GM18951 (cell line): ENCODE data around the gene HSD17B10.
A peak's percentile ranks its signal among the peaks of the same experiment; 100 is the strongest.
"Not testable (repeated sequence)": the region's sequence is repeated elsewhere in the genome, so short reads cannot be mapped to it uniquely, and the experiment has no call there.

ENCODE experiments used
- POLR2A ChIP-seq: IDR thresholded peaks from 4 replicates; pipeline ENCODE4 v1.6.1; 2011; ENCODE audit warnings: mild to moderate bottlenecking; ENCODE audit not compliant: insufficient read length, insufficient read depth; ENCODE audit errors: extremely low read depth
- in situ Hi-C: fragments of 300-500 bp; cut with MboI; formaldehyde crosslinking; loops from one replicate; pipeline ENCODE4 v1.12.0; 2022; ENCODE audit warnings: low sequenced_read_pairs, mixed read lengths, inconsistent platforms; ENCODE audit not compliant: unreplicated experiment

The HSD17B10 gene

GRCh38 chrX:53422086-53422860 lies 11.9 kb downstream of the HSD17B10 start, which contains the start of gene SMC1A:
SMC1A (minus strand) TSS chrX:53422654; CDS start chrX:53422600, 54 bp downstream.
- in situ Hi-C loops: no loop called here

GRCh38 chrX:53421772-53422085 lies 12.4 kb downstream of the HSD17B10 start:
- in situ Hi-C loops: no loop called here
- no peak for TF ChIP-seq POLR2A

More at GRCh38 chrX:53422086-53422860, 11.9 kb downstream of the HSD17B10 start, which contains the start of gene SMC1A:
- peak; percentile 79 for TF ChIP-seq POLR2A

- in situ Hi-C loops: no loop called here
Observed at GRCh38 chrX:53421125-53421524, 13.0 kb downstream of the HSD17B10 start.

GRCh38 chrX:53420351-53420750 lies 13.8 kb downstream of the HSD17B10 start:
- in situ Hi-C loops: not testable (repeated sequence)

More at GRCh38 chrX:53421125-53421524, 13.0 kb downstream of the HSD17B10 start:
- no peak for TF ChIP-seq POLR2A

- TF ChIP-seq POLR2A: no peak
- in situ Hi-C loops: no loop called here
Observed at GRCh38 chrX:53412446-53412845, 21.7 kb downstream of the HSD17B10 start.

- TF ChIP-seq POLR2A: no peak
- in situ Hi-C loops: no loop called here
Observed at GRCh38 chrX:53403535-53403934, 30.6 kb downstream of the HSD17B10 start.

GRCh38 chrX:53398216-53398615 lies 36.0 kb downstream of the HSD17B10 start:
- TF ChIP-seq POLR2A: no peak
- in situ Hi-C loops: no loop called here

- in situ Hi-C loops: no loop called here
- no peak for TF ChIP-seq POLR2A
Observed at GRCh38 chrX:53395605-53396298, 38.4 kb downstream of the HSD17B10 start.

- TF ChIP-seq POLR2A: no peak
- in situ Hi-C loops: no loop called here
Observed at GRCh38 chrX:53383376-53384076, 50.6 kb downstream of the HSD17B10 start.
